MM.1S (cell line): ENCODE results near the gene KRT35.

Source experiments
- DNase-seq: peaks from one replicate; pipeline ENCODE4 v3.0.0-alpha.2; 2015
- H2AFZ ChIP-seq: fragments of 300-600 bp; sonication (generic); 2 replicates; pipeline ENCODE4 v1.6.0; 2016; ENCODE audit warnings: antibody characterized with exemption, low read length
- H3F3A ChIP-seq: fragments of 300-600 bp; sonication (generic); 2 replicates; pipeline ENCODE4 v1.6.1; 2016; ENCODE audit warnings: mild to moderate bottlenecking, antibody characterized with exemption, low read length, moderate library complexity, mixed read lengths; ENCODE audit not compliant: insufficient read depth
- H3K27ac ChIP-seq: fragments of 300-600 bp; sonication (generic); 2 replicates; pipeline ENCODE4 v1.5.1; 2016; ENCODE audit warnings: mild to moderate bottlenecking, low read length
- H3K27me3 ChIP-seq: fragments of 300-600 bp; sonication (generic); replicated peaks from 2 replicates; pipeline ENCODE4 v1.6.0; 2016; ENCODE audit warnings: low read length; ENCODE audit not compliant: insufficient read depth
- H3K36me3 ChIP-seq: fragments of 300-600 bp; sonication (generic); replicated peaks from 2 replicates; pipeline ENCODE4 v1.6.1; 2016; ENCODE audit warnings: mild to moderate bottlenecking, low read length, mixed read lengths; ENCODE audit not compliant: insufficient read depth
- H3K4me1 ChIP-seq: fragments of 300-600 bp; sonication (generic); 2 replicates; pipeline ENCODE4 v1.6.1; 2016; ENCODE audit warnings: low read length, mixed read lengths
- H3K4me2 ChIP-seq: fragments of 300-600 bp; sonication (generic); 2 replicates; pipeline ENCODE4 v1.6.0; 2016; ENCODE audit warnings: low read depth, low read length
- H3K4me3 ChIP-seq: fragments of 300-600 bp; sonication (generic); 2 replicates; pipeline ENCODE4 v1.5.1; 2016; ENCODE audit warnings: low read length, mixed read lengths
- H3K79me2 ChIP-seq: fragments of 300-600 bp; sonication (generic); 2 replicates; pipeline ENCODE4 v1.6.1; 2016; ENCODE audit warnings: mixed run types, low read length, mixed read lengths
- H3K9ac ChIP-seq: fragments of 300-600 bp; sonication (generic); 2 replicates; pipeline ENCODE4 v1.6.1; 2016; ENCODE audit warnings: low read length, mixed read lengths
- H3K9me2 ChIP-seq: fragments of 300-600 bp; sonication (generic); replicated peaks from 2 replicates; pipeline ENCODE4 v1.6.1; 2016; ENCODE audit warnings: mild to moderate bottlenecking, low read length, mixed read lengths; ENCODE audit not compliant: insufficient read depth
- H3K9me3 ChIP-seq: fragments of 300-600 bp; sonication (generic); replicated peaks from 2 replicates; pipeline ENCODE4 v1.6.1; 2016; ENCODE audit warnings: mild to moderate bottlenecking, low read length, mixed read lengths; ENCODE audit not compliant: insufficient read depth
- H4K20me1 ChIP-seq: fragments of 300-600 bp; sonication (generic); 2 replicates; pipeline ENCODE4 v1.6.1; 2016; ENCODE audit warnings: mild to moderate bottlenecking, low read length, moderate library complexity, mixed read lengths; ENCODE audit not compliant: insufficient read depth
- CTCF ChIP-seq: fragments of 300-600 bp; sonication (generic); IDR thresholded peaks from 2 replicates; pipeline ENCODE4 v1.5.1; 2016; ENCODE audit warnings: antibody characterized with exemption, low read length, mixed read lengths
- EZH2 ChIP-seq: fragments of 300-600 bp; sonication (generic); optimal IDR thresholded peaks from 2 replicates; pipeline ENCODE3; 2017; ENCODE audit warnings: low read depth, mild to moderate bottlenecking, antibody characterized with exemption, low read length, mixed read lengths
- EZH2phosphoT487 ChIP-seq: fragments of 300-600 bp; sonication (generic); IDR thresholded peaks from 2 replicates; pipeline ENCODE4 v1.6.1; 2018; ENCODE audit warnings: antibody characterized with exemption, low read length

Gene KRT35

GRCh38 chr17:41451154-41451728 lies 29.7 kb downstream of the KRT35 start:
- H3K36me3 ChIP-seq, result no peaks in the 10 kb centered on the region
- no peaks in the 10 kb centered on the region for H3F3A ChIP-seq
- H3K27ac ChIP-seq, result no peak overlapping the region
- no peaks in the 10 kb centered on the region for H3K79me2 ChIP-seq
- H3K9ac ChIP-seq, result no peak overlapping the region
- H3K9me3 ChIP-seq, result no peaks in the 10 kb centered on the region
- no peak overlapping the region for H3K4me2 ChIP-seq
- TF ChIP-seq CTCF, result no peak
- no peak for TF ChIP-seq EZH2phosphoT487
- no peak for TF ChIP-seq EZH2
- H4K20me1 ChIP-seq, result no peaks in the 10 kb centered on the region
- H3K9me2 ChIP-seq, result no peaks in the 10 kb centered on the region
- no peak overlapping the region for H2AFZ ChIP-seq
- no peaks in the 10 kb centered on the region for H3K4me1 ChIP-seq
- DNase-seq, result no peak
- H3K27me3 ChIP-seq, result no peaks in the 10 kb centered on the region
- H3K4me3 ChIP-seq, result no peak overlapping the region

- DNase-seq, result no peak
- no peak for TF ChIP-seq CTCF
- no peak for TF ChIP-seq EZH2
- no peak for TF ChIP-seq EZH2phosphoT487
- Histone ChIP-seq H3K4me1 (no peaks in the 10 kb centered on the region), H2AFZ (no peak overlapping the region), H3F3A (no peaks in the 10 kb centered on the region), H3K27ac (no peak overlapping the region), H3K36me3 (no peaks in the 10 kb centered on the region), H3K4me2 (no peak overlapping the region), H3K27me3 (no peaks in the 10 kb centered on the region), H4K20me1 (no peaks in the 10 kb centered on the region), H3K9me3 (no peaks in the 10 kb centered on the region), H3K9me2 (no peaks in the 10 kb centered on the region), H3K79me2 (no peaks in the 10 kb centered on the region), H3K9ac (no peak overlapping the region), H3K4me3 (no peak overlapping the region)
Observed at GRCh38 chr17:41449008-41449407, 31.9 kb downstream of the KRT35 start.

- Histone ChIP-seq H3K9me2 (no peaks in the 10 kb centered on the region), H3K9ac (no peak overlapping the region), H3K4me1 (no peaks in the 10 kb centered on the region), H3F3A (no peaks in the 10 kb centered on the region), H3K36me3 (no peaks in the 10 kb centered on the region), H3K79me2 (no peaks in the 10 kb centered on the region), H3K4me3 (no peak overlapping the region), H3K9me3 (no peaks in the 10 kb centered on the region), H4K20me1 (no peaks in the 10 kb centered on the region), H2AFZ (no peak overlapping the region), H3K27ac (no peak overlapping the region), H3K27me3 (no peaks in the 10 kb centered on the region), H3K4me2 (no peak overlapping the region)
- no peak for DNase-seq
- TF ChIP-seq EZH2phosphoT487, result no peak
- TF ChIP-seq EZH2, result no peak
- TF ChIP-seq CTCF, result no peak
Observed at GRCh38 chr17:41448506-41448905, 32.4 kb downstream of the KRT35 start.
